HG02981 (cell line): ENCODE data around the gene ANKH.

ENCODE experiments used
- ATAC-seq: cut with Tn5 transposase; IDR thresholded peaks from one replicate; pipeline ENCODE4 v1.9.1; 2021; ENCODE audit warnings: mild to moderate bottlenecking, moderate library complexity; ENCODE audit not compliant: unreplicated experiment

ANKH gene

DNA sequence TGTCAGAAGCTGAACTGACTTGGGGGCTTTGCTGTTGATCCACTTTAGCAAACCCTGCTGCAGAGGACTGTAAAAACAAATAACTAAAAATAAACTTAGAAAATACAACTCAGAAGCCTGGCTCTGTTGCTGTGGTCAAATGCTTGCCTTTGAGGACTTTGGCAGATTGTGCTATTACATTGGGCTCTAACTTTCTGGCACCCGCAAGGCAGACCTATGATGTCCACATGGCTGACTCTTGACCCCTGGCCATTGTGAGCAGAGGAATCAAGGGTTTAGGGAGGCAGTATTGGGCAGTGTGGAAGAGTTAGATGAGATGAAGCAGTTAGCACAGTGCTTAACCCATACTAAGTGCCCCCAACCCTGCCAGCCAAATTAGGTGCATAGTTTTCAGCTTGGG lies 173.1 kb downstream of the ANKH start:
- no peak for ATAC-seq

DNA sequence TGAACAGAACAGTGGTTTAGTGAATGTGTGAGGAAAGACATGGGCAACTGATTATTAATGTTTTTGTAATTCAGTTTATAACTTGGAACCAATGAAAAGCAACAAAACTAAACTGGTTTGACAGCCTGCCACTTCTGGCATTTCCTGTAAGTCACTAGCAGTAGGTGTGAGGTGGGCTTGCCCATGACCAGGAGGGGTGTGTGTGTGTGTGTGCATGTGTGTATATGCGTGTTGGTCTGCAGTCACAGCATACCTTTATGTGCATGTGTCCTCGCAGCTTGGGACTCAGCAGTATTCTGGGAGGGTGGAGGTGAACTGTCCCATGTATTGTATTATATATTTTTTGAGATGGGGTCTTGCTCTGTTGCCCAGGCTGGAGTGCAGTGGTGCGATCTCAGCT lies 174.7 kb downstream of the ANKH start:
- no peak for ATAC-seq

DNA sequence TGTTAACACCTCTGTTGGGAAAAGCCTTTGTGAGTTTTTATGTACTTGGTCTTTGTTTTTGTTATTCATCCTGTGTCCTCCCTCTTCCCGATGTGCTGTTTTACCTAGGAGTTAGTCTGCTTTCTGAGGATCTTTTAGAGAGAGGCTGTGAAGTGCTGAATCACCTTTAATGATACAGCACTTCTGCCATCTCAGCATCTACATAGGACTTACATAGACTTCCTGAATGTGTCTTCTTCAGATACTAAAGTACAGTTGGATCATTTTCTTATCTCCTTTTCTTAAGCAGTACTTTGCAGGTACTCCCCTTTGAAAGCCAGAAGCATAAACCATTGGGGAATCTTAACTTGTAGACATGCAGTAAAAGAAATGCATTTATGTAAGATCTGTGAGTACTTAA lies 175.5 kb downstream of the ANKH start:
- no peak for ATAC-seq

DNA sequence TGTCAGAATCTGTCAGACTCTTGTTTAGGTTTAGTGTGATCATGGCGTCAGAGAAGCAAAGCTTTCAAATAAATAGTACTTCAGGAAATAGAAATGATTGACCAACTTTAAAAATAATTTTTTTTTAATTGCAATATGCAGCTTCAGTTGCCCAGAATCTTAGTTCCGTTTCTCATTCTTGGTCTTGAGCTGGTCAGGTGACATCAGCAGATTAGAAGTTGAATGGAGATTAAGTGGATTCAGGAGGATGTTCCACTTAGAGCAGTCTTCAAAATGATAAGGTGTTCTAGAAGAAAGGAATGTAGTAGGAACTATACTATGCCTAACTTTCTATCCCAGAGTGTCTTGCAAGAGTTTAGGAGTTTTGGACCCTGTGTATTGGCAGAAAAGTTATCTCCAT lies 176.4 kb downstream of the ANKH start:
- ATAC-seq, result no peak

DNA sequence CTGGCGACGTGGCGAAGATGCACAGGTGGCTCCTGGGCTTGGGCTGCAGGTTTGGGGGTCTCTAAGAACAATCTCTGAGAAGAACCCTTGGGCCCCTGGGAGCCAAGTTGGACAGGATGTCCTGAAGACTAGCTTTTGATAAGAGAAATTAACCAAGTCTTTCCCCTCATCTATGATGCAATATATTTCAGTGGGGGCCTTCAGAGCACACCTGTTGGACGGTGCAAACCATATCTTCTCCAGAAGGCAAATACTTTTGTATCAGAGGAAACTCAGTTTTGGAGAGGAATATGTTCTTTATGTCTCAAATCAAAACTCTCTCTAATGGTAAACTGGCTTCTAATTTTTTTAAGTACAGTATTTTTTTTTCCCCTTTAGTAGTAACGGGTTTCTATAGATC lies 178.5 kb downstream of the ANKH start:
- no peak for ATAC-seq

DNA sequence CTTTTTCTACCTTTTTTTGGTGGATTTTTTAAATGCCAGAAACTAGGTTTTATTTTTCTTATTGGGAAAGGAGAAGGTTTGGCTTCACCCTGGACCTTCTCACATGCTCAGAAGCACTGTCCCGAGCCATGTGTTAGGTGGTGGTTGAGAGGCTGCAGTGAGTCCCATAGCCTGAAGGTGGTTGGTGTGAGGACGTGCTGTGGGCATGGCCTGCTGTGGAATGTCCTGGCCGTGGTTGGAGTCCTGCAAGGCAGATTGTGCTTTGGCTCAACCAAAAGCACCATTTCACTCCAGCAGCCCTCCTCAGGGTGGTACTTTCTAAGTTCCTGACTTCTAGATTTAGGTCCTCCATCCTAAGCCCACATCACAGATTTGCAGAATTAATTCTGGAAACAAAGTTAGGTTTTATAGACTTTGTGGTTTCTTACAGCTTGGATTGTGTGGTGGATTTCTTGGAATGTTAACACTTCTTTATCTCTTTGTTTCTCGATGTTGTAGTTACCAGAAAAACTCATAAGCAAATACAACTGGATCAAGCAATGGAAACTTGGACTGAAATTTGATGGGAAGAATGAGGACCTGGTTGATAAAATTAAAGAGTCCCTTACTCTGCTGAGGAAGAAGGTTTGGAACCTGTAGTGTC lies 184.4 kb downstream of the ANKH start:
- no peak for ATAC-seq

DNA sequence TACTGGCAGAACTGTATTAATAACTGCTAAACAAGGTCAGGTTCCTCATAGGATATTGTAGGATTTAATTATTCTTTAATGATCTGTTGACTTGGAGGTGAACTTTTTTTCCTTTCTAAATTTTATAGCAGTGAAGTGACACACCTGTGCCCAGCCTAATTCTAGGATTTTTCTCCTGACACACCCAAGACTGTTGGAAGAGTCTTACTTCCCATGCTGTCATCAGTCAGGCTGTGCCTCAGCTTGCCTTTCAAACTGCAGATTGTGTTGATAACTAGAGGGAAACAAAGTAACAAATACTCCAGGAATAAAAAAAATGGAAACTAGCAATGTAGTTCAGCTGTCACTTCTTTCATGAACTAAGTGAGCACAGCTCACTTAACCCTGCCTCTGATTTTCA lies 185.1 kb downstream of the ANKH start:
- ATAC-seq, result no peak

DNA sequence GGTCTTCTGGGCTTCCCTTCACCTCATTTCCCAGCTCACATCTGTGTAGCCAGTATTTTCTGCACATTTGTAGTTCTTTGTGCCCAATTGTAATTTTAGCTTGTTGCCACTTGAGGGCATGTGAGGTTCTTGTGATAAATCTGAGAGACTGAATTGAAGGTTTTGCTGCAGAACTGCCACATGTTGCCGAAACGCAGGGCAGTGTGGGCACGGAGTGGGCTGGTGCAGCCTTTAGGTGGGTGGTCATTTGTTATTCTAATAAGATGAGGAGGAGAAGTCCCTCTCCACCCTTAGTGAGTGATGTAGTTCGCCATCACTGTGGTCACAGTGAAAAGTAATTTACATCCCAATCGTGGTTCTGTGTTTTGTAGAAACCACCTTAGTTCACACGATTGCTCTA lies 185.8 kb downstream of the ANKH start:
- peak; percentile 88 for ATAC-seq

DNA sequence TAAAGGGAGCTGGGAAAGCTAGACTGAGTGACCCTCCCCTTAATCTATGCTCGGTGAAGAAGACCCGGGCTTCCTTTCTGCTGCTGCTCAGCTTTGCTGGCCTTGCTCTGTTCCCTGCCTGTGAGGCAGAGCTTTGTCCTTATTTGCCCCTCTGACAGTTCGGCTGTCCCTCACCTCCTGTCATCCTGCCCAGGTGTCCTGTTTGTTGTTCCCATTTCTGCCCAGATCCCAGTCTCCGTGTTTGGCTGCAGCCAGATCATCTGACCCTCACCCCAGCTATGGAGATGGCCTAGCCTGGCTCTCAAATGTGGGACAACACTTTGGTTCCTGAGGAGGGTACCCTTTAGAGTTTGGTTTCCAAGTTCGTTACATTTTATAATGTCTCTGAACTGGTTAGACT lies 186.8 kb downstream of the ANKH start:
- no peak for ATAC-seq

DNA sequence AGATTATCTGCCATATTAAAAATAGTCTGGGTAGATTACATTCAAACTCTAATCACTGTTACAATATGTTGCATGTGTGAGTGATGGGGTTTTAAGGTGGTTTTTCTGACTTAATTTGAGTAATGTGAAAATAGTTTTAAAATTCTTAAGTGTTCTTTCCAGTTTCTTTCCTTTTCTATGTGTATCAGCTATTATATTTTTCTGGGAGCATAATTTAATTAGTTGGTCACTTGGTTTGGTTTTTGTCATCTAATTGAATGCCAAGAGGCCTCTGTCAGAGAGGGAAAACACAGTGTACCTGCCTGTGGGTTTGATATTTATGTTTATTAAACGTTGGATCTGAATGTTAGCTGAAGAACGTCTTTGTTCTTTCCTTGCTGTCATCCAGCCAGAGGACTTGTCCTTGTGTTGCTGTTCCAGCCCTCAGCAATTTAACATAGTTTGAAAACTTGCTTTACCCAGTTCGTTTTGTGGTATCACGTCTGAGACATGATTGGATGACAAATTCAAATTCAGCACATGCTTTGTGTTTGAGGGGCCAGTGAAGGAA lies 187.6 kb downstream of the ANKH start:
- ATAC-seq, result no peak

DNA sequence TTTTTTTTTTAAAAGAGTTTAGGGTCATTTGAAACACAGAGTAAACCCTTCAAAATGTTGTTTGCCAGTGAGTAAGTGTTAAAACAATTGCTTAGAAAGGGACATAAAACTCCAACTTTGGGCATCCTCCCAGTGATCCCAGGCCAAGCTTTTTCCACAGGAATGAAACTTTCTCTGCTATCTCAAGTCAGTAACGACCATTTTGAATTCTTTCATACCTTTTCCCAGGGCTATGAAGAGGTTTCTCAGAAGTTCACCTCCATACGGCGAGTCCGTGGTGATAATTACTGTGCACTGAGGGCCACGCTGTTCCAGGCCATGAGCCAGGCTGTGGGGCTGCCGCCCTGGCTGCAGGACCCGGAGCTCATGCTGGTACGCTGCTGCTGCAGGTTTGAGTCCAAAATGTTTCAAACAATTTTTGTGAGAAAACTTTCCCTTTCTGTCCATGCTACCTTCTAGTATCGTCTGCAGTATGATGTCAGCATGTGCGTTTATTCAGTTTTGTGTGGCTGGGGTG lies 190.3 kb downstream of the ANKH start:
- no peak for ATAC-seq

DNA sequence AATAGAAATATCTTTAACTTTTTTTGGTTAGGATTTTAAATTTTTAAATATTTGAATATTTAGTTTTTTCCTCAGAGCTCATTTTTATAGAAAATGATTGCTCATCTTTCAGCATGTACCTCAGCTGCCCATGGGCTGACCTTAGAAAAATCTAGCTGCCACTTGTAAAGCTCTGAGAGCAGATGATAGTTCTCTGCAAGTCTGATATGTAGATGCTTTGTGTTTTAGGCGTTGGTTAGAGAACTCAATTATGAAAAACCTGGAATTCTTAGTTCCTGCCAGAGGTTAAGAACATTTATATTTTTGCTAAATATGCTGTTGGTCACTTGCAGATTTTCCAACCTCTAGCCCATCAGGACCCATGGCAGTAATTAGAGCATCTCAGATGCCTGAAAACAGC lies 192.0 kb downstream of the ANKH start:
- ATAC-seq, result no peak

DNA sequence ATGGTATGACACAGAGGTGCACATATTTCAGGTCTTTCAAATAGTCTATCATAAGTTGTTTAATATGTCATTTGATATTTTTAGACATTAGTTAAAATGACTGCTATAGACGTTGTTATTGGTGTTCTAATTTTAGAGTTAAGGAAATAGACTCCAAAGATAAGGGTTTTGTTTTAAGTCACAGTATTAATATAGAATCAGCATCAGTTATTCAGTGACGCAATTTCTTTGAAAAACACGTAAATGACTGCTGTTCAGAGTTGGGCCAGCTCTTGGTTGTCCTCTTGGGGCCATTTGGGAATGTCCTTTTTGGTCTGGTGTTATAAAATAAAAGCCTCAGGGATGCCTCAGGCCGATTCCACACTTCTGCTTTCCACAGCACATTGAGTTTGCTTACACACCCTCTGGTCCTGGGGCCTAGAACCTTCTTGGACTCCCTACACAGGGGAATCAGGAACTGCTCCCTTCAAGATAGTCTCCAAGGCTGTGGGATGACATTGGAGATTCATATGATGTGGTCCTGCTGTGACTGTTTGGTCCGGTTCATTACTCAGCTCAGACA lies 192.7 kb downstream of the ANKH start:
- no peak for ATAC-seq

DNA sequence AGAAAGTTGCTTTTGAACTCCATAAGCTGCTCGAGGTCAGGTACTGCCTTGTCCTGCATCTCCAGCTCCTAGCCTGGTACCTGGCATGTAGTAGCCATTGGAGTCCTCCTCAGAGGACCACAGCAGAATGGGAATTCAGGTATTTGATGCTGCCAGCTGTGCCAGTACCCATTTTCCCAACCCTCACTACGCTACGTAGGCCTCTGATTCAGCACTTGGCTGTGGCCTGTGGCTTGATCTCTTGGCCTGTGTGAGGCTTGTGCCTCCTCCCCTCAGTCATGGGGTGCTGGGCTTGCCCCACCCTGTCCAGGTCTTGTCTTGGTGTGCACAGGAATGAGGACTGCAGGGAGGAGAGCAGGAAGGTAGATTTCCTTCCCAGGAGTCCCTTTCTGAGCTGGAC lies 195.3 kb downstream of the ANKH start:
- ATAC-seq, result peak; percentile 52

DNA sequence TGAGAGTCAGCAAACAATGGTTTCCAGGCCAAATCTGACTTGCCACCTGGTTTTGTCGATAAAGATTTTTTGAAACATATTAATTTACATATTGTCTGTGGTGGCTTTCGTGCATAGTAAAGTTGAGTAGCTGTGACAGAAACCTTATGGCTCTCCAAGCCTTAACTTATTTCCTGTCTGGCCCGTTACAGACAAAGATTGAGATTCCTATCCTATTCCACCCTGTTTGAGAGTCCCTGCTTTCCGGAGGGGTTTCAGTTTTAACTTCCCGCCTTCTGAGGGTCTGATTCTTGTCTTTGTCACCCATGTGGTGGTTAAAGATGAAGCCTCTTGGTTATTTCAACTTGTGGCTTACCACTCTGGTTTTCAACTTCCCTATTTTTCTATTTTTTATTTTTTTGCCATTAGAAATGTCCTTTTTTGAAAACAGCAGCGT lies 195.7 kb downstream of the ANKH start:
- peak; percentile 51 for ATAC-seq

DNA sequence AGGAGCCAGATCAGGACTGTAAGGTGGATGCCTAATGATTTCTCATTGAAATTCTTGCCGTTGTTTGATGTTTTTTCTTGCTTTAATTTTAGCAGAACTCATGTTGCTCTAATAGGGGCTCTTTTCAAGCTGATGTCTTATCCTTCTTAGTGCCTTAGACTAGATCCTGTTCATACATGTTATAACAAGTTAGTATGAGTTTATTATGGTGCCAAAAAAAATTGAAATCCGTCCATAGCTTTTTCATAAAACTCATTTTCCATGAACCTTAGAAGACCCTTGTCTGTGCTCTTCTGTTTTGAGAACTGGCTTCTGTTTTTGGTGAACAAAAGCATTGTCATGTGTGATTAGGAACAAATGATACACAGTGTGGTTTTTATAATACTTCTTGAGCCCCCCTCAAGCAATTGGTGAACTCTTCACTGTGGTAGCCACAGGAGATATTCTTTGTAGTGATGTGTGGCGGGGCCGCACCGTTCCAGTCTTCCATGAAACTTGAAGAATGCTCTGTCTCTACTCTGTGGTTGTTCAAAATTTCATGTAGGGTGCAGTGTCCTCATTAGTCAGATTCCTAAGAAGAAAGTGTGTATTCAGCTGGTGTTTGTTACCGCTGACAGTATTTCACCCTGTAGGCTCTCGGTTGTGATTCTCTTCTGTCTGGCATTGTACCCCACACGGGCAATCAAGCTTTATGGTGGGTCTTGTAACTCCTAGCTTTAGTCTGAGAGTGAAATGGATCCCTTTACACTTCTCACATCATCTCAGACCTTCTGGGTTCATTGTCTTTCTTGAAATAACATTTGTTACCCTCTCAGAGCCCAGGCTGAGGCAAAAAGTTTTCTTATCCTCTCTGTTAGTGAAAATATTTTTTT lies 196.4 kb downstream of the ANKH start:
- no peak for ATAC-seq

DNA sequence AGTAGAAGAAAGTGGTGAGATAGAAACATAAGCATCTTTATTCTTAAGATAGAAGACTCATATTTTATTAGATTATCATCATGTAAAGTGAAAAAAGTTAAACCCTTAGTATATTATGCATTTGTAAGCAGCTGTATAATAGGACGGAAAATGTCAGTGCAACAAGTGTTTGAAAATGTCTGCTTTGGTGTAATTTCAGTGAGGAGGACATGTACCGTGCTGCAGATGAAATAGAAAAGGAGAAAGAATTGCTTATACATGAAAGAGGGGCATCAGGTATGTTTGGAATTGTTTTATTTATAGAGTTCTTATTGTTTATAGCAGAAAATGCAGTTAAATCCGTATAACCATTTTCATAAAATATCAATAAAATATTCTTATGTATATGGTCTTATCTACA lies 198.1 kb downstream of the ANKH start:
- ATAC-seq, result no peak

DNA sequence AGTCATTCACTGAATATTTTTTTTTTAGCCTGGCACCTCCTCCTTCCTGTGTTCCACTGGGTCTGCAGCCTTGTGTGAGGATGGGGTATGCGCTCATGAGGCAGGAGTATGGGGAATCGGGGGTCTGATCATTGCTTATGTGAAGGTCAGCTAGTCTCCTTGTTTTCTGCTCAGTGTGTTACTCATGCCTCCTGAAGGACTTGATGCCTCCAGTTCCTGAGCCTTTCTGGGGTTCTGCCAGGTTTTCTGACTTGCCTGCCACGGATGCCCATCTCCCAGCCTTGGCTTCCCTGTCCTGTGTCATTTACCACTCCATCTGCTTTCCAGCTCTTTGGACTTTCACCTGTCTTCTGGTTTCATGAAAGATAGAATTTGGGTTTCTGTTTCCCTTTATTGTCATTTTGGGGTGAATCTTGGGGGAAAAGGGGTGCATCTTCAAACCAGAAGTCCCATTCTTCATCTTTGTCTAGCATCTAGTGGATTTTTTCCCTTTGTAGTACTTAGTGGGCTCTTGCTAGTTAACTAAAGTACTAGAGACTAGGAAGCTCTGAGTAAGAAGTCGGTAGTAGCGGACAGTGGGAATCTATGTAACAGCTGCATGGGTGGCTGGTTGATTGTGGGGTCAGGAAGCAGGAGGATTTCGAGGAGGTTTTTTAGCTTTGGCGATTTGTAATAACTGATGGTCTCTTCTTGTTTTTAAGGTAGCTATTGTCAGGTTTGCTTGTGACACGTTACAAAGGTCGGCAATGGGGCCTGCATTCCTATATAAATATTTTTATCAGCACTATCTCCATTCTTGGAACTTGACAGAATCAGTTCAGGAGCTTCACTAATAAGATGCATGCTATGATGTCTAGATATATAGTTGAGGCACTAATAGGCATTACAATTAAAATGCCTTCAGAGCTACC lies 198.8 kb downstream of the ANKH start:
- ATAC-seq, result no peak

DNA sequence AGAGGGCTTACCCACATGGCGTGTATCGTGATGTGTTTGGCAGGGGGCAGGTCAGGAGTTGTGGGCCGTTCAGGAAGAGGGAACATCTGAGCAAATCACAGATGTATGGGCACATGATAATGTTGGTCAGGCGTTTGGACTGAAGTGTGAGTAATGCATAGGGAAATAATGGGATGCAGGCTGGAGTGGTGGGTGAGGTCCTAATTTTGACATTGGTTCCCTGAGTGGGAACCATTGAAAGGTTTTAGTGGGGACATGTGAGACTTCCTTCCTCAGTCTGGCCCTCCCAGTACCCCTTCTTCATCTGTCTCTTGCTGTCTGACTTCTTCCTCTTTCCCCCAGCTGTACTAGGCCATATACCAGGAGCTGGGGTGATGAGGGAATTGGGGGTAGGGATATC lies 199.5 kb downstream of the ANKH start:
- no peak for ATAC-seq

DNA sequence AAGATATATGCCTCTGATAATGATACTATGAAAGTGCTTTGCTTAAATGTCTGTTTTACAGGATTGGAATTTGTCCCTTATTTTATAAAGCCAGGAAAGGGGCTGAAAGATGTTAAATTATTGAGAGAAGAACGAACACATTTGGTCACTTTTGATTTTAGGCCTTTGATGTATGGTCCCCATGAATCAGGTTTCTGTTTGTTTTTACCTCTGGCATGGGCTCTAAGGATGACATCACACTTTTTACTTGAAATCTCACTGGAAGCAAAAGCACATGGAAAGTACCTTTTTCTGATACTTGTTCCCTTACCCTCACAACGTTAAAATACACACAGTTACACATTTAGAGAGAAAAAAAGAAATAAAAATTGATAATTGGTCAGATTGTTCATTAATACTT lies 200.2 kb downstream of the ANKH start:
- ATAC-seq, result no peak

DNA sequence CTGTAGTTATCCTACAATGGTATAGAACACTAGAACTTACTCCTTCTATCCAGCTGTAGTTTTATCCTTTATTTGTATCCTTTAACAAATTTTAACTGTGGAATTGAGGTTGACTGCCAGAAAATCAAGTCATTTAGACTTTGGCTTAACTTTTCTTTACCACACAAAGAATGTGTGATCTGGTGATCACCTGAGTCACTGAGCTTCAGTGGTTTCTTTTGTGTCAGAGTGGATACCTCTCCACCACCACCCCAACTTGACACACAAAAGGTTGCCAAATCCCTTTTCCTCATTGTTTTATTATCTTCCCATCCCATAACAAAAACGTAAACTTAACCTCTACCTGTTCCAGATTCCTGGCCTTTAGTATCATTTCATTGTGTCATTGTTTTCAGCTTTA lies 201.6 kb downstream of the ANKH start:
- no peak for ATAC-seq
